Epithelial cell of proximal tubule (primary cell): ENCODE data around the gene GPR61. TPM values are rescaled to one million over a fixed set of nuclear protein-coding genes. Genes with fewer than 3 reads are reported as not detected.

Experiments
- DNase-seq: peaks from one replicate; pipeline ENCODE4 v3.0.0-alpha.2; 2011; ENCODE audit warnings: low read depth
- H3K4me3 ChIP-seq: 2 replicates; pipeline ENCODE4 v1.5.1; 2011; ENCODE audit warnings: low read depth, mild to moderate bottlenecking, low read length
- CTCF ChIP-seq: conservative IDR thresholded peaks from 2 replicates; pipeline ENCODE4 v1.5.1; 2012; ENCODE audit warnings: low read depth, mild to moderate bottlenecking, low read length
- total RNA-seq: library from RNA; depleted of rRNA; stranded (reverse); fragments of >200 nt; gene quantifications from 2 replicates; pipeline ENCODE4 v1.2.3, GENCODE V29; 2015

Gene GPR61
- total RNA-seq, 1 donor from 2014 or later, result not detected

GRCh38 chr1:109521002-109521951 is 18.4 kb upstream of the GPR61 start:
- no peak for TF ChIP-seq CTCF
- no peak overlapping the region for H3K4me3 ChIP-seq
- no peak for DNase-seq

DNA sequence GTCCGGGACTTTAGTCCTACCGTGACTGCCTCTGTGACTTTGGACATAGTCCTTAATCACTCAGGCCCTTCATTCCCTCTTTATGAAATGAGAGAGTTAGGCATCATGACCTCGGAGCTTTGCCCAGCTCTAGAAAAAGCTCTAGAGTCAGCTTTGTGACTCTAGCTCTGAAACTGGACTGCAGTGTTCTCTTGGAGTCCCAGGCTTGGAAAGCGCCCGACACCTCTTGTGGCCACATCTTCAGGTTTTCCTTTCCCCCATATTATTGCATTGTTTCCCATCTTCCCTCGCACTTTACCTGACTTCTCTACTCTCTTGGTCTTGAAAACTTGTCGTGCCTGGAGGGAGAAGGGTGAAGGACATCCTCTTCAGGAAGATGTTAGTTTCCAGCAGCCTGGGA is 17.6 kb upstream of the GPR61 start:
- DNase-seq, result no peak
- TF ChIP-seq CTCF, result no peak
- no peak overlapping the region for H3K4me3 ChIP-seq

- no peak for TF ChIP-seq CTCF
- no peak for DNase-seq
- no peak overlapping the region for H3K4me3 ChIP-seq
Observed at GRCh38 chr1:109523706-109524105, 16.0 kb upstream of the GPR61 start.

DNA sequence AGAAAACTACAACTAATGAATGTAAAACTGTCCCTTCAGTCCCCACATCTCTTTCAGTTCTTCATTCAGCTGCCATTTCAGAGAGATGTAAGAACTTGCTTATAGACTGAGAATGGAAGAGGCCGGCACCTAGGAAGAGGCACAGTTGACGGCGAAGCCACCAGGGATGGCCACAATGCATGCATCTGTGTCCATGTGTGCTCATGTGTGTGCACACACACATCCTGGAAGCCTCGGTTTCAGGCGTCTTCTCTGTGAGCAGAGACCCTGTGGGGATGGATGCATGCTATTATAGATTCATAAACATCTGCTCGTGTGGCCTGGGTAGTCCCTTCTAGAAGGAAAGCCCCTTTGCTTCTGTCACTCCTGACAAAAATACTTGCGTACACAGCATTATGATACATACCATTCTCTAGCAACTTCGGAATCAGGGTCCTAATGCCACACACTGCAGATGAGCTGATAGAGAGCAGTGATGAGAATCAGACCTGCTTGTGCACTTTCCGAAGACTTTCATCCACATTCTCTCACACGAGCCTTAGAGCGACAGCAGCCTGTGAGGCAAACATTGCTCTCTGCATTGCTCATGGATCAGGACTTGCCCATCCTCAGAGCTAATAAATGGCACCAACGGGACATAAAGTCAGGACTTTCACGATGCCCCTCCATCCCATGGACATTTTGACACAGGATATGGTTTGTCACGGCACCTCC is 12.4 kb upstream of the GPR61 start:
- no peak overlapping the region for H3K4me3 ChIP-seq
- no peak for TF ChIP-seq CTCF
- no peak for DNase-seq

DNA sequence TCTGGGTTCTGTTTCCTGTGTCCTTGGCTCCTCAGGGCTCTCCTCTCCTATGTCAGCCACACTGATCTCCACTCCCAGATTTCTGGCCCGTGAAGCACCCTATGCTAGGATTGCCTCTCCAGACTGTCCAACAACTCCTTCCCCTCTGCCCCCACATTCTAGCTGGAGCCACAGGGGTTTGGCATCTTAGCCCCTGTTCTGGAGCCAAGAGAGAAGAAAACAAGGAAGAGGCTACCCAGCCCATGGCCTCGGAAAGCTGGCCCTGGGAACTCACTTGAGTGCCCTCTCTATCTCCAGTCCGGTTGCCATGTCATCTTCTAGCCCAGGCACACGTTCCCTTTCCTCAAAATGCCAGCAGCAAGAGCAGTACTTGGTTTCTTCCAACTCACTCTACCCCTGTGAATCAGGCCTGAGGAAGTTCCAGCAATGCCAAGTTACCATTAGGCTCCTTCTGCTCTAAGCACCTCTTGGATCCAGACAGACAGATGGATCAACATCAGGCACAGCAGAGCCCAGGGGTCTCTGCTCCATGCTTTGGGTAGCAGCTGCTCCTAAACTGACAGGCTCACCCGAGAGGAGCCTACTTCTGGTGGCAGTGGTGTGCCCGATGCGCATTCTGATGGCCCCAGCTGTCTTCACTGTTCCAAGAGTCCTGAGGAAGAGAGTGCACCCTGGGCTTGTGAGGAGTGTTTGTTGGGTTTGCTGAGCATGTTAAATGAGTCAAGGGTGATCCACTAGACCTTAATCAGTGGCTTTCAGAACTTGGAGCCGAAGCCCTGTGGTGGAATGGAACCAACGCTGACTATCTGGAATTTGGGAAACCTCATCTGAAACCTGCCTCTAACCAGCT is 11.6 kb upstream of the GPR61 start:
- no peak for TF ChIP-seq CTCF
- no peak for DNase-seq
- H3K4me3 ChIP-seq, result no peak overlapping the region

DNA sequence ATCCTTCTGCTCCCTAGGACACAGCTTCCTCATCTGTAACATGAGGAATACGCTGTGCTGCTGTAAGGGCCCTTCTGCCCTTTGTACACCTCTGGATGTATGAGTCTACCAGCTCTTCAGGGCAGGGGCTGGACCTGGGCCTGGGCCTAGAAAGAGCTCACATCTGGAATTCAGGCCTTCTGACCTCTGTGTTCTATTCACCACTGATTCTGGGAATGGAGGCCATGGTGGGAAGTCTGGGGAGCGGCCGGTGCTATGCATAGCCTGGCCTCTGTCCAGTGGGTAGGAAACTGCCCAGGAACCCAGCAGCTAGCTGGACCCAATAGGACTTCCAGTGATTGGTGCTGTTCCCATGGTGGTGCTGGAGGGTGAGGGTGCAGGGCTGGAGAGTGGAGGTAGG is 11.0 kb upstream of the GPR61 start:
- no peak overlapping the region for H3K4me3 ChIP-seq
- TF ChIP-seq CTCF, result no peak
- no peak for DNase-seq
